HCT116 (cell line): ENCODE results near the gene EEF1B2. TPM values are rescaled to one million over a fixed set of nuclear protein-coding genes. Genes with fewer than 3 reads are reported as not detected.
A peak's percentile ranks its signal among the peaks of the same experiment; 100 is the strongest.
"Not testable (repeated sequence)": the region's sequence is repeated elsewhere in the genome, so short reads cannot be mapped to it uniquely, and the experiment has no call there.

Experiments
- ATAC-seq: fragments of 200-7000 bp; cut with Tn5 transposase; 2 replicates; pipeline ENCODE4 v1.9.1; 2020; ENCODE audit warnings: mild to moderate bottlenecking, moderate library complexity
- BruUV-seq: library from RNA; stranded (reverse); fragments of 400-500 nt; replicated peaks from 2 replicates; lab custom pipeline; 2021; lab: Mats Ljungman, UMichigan
- CTCF ChIA-PET: fragments of 300-600 bp; sonication (Branson Sonifier 250); formaldehyde crosslinking; loops from one replicate; lab custom pipeline; 2021; ENCODE audit warnings: antibody characterized with exemption; lab: Charles Lee
- POLR2A ChIA-PET: fragments of 300-600, 350-600 bp; sonication (Branson Sonifier 250); formaldehyde crosslinking; loops from one replicate; lab custom pipeline; 2021; ENCODE audit warnings: antibody characterized with exemption; lab: Charles Lee
- RAD21 ChIA-PET, 2 experiments: fragments of 300-600 bp; sonication (Branson Sonifier 250); formaldehyde crosslinking; loops; one replicate each; lab custom pipeline; 2023; ENCODE audit warnings: low total read pairs in 2 of 2; ENCODE audit not compliant: uncharacterized antibody in 2 of 2, unreplicated experiment in 2 of 2, low non-redundant PET in 1 of 2; lab: Charles Lee
- DNase-seq: peaks from one replicate; pipeline ENCODE4 v3.0.0-alpha.2; 2010; ENCODE audit warnings: low read depth, low spot score
- H2AFZ ChIP-seq: fragments of 200-600 bp; shearing (Covaris generic), sonication (generic); 2 replicates; pipeline ENCODE4 v1.6.1; 2017; ENCODE audit warnings: low read depth, mixed run types, mixed read lengths, antibody characterized with exemption, low read length; ENCODE audit not compliant: poor library complexity, severe bottlenecking
- H3K27ac ChIP-seq: 2 replicates; pipeline ENCODE4 v1.5.1; 2012; ENCODE audit warnings: low read depth, low read length
- H3K27me3 ChIP-seq: fragments of 200-600 bp; sonication (generic); 2 replicates; pipeline ENCODE4 v1.6.1; 2016; ENCODE audit warnings: mixed run types, low read length, mixed read lengths; ENCODE audit not compliant: insufficient read depth
- H3K36me3 ChIP-seq, 2 experiments: fragments of 200-500 bp in 1 of 2; fragments of 200-600 bp in 1 of 2; sonication (Bioruptor generic) in 1 of 2; sonication (generic) in 1 of 2; 2 replicates each; pipeline versions ENCODE4 v1.5.1 to v1.6.1; 2014 to 2016; ENCODE audit warnings: low read length in 2 of 2, inconsistent platforms in 1 of 2, mixed read lengths in 1 of 2, mixed run types in 1 of 2; ENCODE audit not compliant: insufficient read depth in 2 of 2, control insufficient read depth in 1 of 2
- H3K4me1 ChIP-seq, 2 experiments: fragments of 200-600 bp in 1 of 2; sonication (generic) in 1 of 2; 2 replicates each; pipeline versions ENCODE4 v1.5.1 to v1.6.1; 2012 to 2017; ENCODE audit warnings: low read length in 2 of 2, inconsistent platforms in 1 of 2, mild to moderate bottlenecking in 1 of 2, mixed read lengths in 1 of 2, mixed run types in 1 of 2, moderate library complexity in 1 of 2; ENCODE audit not compliant: insufficient read depth in 2 of 2, control insufficient read depth in 1 of 2
- H3K4me2 ChIP-seq: fragments of 200-600 bp; sonication (generic); 2 replicates; pipeline ENCODE4 v1.6.1; 2017; ENCODE audit warnings: mixed run types, low read length, mixed read lengths
- H3K4me3 ChIP-seq, 2 experiments: fragments of 200-600 bp in 1 of 2; sonication (generic) in 1 of 2; replicated peaks in 1 of 2; 2 replicates each; pipeline ENCODE4 v1.5.1; 2011 to 2016; ENCODE audit warnings: low read length in 2 of 2, control low read depth in 1 of 2, low read depth in 1 of 2, mild to moderate bottlenecking in 1 of 2, mixed read lengths in 1 of 2, mixed run types in 1 of 2
- H3K79me2 ChIP-seq: fragments of 200-600 bp; sonication (generic); 2 replicates; pipeline ENCODE4 v1.6.1; 2017; ENCODE audit warnings: mild to moderate bottlenecking, mixed run types, low read length, moderate library complexity, mixed read lengths; ENCODE audit not compliant: insufficient read depth
- H3K9ac ChIP-seq: fragments of 200-600 bp; sonication (generic); 2 replicates; pipeline ENCODE4 v1.6.1; 2016; ENCODE audit warnings: low read length, mixed read lengths
- H3K9me2 ChIP-seq: fragments of 200-600 bp; sonication (generic), shearing (Covaris generic); 2 replicates; pipeline ENCODE4 v1.6.1; 2017; ENCODE audit warnings: mixed run types, mild to moderate bottlenecking, moderate library complexity; ENCODE audit not compliant: insufficient read depth
- H3K9me3 ChIP-seq, 2 experiments: fragments of 200-500 bp in 1 of 2; fragments of 200-600 bp in 1 of 2; sonication (Bioruptor generic) in 1 of 2; sonication (generic) in 1 of 2; 2 replicates each; pipeline ENCODE4 v1.6.1; 2014 to 2017; ENCODE audit warnings: low read length in 2 of 2, mixed read lengths in 2 of 2, inconsistent platforms in 1 of 2, low read depth in 1 of 2, mild to moderate bottlenecking in 1 of 2, mixed run types in 1 of 2, moderate library complexity in 1 of 2; ENCODE audit not compliant: control insufficient read depth in 1 of 2, insufficient read depth in 1 of 2
- H4K20me1 ChIP-seq: fragments of 200-600 bp; sonication (generic), shearing (Covaris generic); 2 replicates; pipeline ENCODE4 v1.6.1; 2017; ENCODE audit warnings: mixed run types, mild to moderate bottlenecking, moderate library complexity; ENCODE audit not compliant: insufficient read depth
- EZH2phosphoT487 ChIP-seq: fragments of 200-600 bp; IDR thresholded peaks from 2 replicates; pipeline ENCODE4 v1.6.1; 2018; ENCODE audit warnings: antibody characterized with exemption, borderline replicate concordance
- JUND ChIP-seq: IDR thresholded peaks from 2 replicates; pipeline ENCODE4 v1.6.1; 2012
- MAX ChIP-seq: IDR thresholded peaks from 2 replicates; pipeline ENCODE4 v1.6.1; 2012
- POLR2A ChIP-seq: IDR thresholded peaks from 2 replicates; pipeline ENCODE4 v1.7.0; 2011; ENCODE audit warnings: borderline replicate concordance; ENCODE audit not compliant: insufficient read depth, insufficient read length; ENCODE audit errors: extremely low read depth
- SP1 ChIP-seq: IDR thresholded peaks from 2 replicates; pipeline ENCODE4 v1.6.1; 2012; ENCODE audit warnings: low read depth
- SRF ChIP-seq: IDR thresholded peaks from 2 replicates; pipeline ENCODE4 v1.6.1; 2012; ENCODE audit warnings: low read depth
- intact Hi-C: fragments of 100-400 bp; cut with micrococcal nuclease; formaldehyde crosslinking; loops from 2 replicates; pipeline ENCODE4 v1.10.0; 2022
- total RNA-seq: library from RNA; stranded (reverse); gene quantifications from one replicate; pipeline ENCODE4 v1.2.1, GENCODE V29; 2021; ENCODE audit not compliant: unreplicated experiment

The EEF1B2 gene
- total RNA-seq, 1 experiment from 2014 or later: 985 TPM

DNA sequence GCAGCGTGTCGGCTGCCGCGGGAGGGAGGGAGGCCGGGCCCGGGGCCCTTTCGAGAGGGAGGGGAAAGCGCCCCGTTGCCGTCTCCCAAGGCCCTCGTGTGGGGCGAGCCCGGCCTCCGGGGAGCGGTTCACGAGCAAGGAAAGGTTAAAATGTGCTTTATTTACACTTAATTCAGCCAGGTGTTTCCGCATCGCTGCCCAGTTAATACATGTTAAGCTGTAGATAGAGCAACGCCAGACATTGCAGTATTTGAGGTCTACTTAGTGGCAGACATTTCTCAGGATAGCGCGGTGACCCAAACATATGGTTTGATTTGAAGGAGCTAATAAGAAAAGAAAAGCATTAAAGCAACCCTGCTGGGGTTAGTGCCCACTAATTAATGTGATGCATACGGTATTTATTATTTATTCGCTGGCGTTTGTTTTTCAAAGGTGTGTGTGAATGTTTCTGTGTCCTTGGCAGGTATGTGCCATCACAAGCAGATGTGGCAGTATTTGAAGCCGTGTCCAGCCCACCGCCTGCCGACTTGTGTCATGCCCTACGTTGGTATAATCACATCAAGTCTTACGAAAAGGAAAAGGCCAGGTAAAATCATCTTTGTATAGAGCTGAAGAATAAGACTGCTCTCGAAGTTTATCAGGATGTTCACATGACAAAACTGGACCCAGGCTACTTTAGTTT, 571 bp downstream of the EEF1B2 start (continued):
- no peak for TF ChIP-seq SP1

DNA sequence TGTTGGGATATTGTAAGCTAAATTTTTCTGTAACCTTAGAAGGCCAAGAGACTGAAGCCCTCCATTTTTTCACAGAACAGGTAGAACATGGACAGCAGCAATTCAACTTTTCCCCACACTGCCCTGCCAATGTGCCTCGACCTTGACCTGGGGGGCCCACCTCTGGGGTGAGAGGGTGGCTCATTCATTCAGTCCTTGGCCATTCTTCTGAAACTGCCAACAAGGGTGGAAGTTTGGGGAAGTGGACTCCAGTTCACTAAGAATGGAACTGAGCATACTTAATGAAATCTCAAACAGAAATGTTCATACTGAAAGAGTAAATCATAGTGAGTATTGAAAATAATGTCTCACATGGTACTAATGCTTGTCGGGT, 1.1 kb downstream of the EEF1B2 start:
- RAD21 ChIA-PET: no interaction called here
- H3K27ac ChIP-seq: peak overlapping the region; percentile 62
- no peak overlapping the region for H2AFZ ChIP-seq
- H3K4me3 ChIP-seq: peak overlapping the region; percentile 85 to 97
- no TSS peak for BruUV-seq
- POLR2A ChIA-PET: no interaction called here
- H3K4me1 ChIP-seq: peaks cover 10 to 21% of the 10 kb centered on the region in 2 experiments; a peak in 3 of 4 replicates
- H3K9me3 ChIP-seq: no peaks in the 10 kb centered on the region
- H4K20me1 ChIP-seq: peaks cover 11% of the 10 kb centered on the region; the same call in 1 of the 2 replicates
- no peaks in the 10 kb centered on the region for H3K27me3 ChIP-seq
- no peaks in the 10 kb centered on the region for H3K9me2 ChIP-seq
- peaks cover 73% of the 10 kb centered on the region for H3K79me2 ChIP-seq
- H3K4me2 ChIP-seq: peak overlapping the region; percentile 90
- TF ChIP-seq MAX: no peak
- TF ChIP-seq SRF: no peak
- TF ChIP-seq POLR2A: no peak
- no peak for TF ChIP-seq EZH2phosphoT487
- TF ChIP-seq JUND: no peak
- H3K9ac ChIP-seq: peak overlapping the region; percentile 81
- DNase-seq (no peak), ATAC-seq (no peak)
- peaks cover 17 to 29% of the 10 kb centered on the region in 2 experiments for H3K36me3 ChIP-seq
- intact Hi-C loops: loop anchor here (5.0 kb wide), 1 partner anchor 397 kb away; no protein-coding TSS in a partner anchor
- CTCF ChIA-PET: no interaction called here

GRCh38 chr2:206162401-206162800, 2.7 kb downstream of the EEF1B2 start:
- H3K9ac ChIP-seq, H3K4me3 ChIP-seq, H3K9me2 ChIP-seq, ATAC-seq, CTCF ChIA-PET, H3K27me3 ChIP-seq, BruUV-seq, POLR2A ChIA-PET, H3K9me3 ChIP-seq, DNase-seq, H2AFZ ChIP-seq, H3K4me2 ChIP-seq, RAD21 ChIA-PET, H3K27ac ChIP-seq: not testable (repeated sequence)
- H3K36me3 ChIP-seq: peaks cover 17 to 29% of the 10 kb centered on the region in 2 experiments
- H3K4me1 ChIP-seq: peaks cover 8 to 17% of the 10 kb centered on the region in 2 experiments; a peak in 3 of 4 replicates
- intact Hi-C loops: loop anchor here (5.0 kb wide), 1 partner anchor 395 kb away; no protein-coding TSS in a partner anchor
- H3K79me2 ChIP-seq: peaks cover 57% of the 10 kb centered on the region
- peaks cover 11% of the 10 kb centered on the region; the same call in 1 of the 2 replicates for H4K20me1 ChIP-seq
